ENCODE data around the gene DISC1.

Gene DISC1

DNA sequence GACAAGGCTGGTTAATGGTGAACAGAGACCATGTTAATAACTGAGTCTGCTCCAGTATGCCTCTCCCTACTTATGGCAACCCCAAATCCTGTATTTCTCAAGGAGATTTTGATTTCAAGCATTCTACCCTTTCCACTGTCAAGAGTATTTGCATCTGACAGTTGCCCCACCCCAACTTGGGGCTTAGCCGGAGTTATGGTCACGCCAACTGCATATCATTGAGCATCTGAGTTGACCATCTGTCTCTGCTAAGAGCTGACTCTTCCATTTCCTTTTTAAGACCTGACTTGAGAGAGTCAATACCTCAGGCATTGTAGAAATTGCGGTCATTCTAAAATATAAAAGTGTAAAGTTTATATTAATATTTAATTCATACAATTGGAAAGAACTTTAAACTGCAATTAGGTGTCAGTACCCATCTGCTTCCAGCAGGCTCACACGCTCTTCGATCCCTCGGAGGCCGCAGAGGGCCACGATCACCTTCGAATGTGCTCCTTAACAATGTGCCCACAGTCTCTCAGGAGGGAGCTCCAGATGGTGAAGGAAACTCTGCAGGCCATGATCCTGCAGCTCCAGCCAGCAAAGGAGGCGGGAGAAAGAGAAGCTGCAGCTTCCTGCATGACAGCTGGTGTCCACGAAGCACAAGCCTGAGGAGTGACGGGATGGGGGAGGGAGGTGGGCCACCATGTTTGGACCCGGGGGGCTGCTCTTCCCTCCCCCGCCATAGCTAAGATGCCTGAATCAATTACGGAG is 409.8 kb downstream of the DISC1 start:
- no peak for DNase-seq (ENCODE audit: low read depth)
- no peak for TF ChIP-seq CTCF (conservative IDR thresholded peaks at IDR 0.05; ENCODE audit: low read depth, low read length)
- H3K4me3 ChIP-seq (ENCODE audit: low read depth, low read length): no peak overlapping the region

DNA sequence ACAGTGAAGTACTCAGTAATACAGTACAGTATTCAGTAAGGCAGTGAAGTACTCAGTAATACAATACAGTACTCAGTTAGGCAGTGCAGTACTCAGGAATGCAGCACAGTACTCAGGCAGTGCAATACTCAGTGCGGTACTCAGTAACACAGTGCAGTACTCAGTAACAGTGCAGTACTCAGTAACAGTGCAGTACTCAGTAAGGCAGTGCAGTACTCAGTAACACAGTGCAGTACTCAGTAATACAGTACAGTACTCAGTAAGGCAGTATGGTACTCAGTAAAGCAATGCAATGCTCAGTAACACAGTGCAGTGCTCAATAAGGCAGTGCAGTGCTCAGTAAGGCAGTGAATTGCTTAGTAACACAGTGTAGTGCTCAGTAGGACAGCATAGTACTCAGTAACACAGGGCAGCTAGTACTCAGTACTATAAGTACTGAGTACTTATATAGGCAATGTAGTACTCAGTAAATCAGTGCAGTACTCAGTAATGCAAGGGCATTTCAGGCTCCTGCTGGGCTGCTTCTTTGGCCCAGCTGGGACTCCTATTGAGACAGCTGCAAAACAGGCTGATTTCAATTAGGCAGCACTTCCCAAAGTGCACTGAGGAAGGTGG is 411.3 kb downstream of the DISC1 start:
- H3K4me3 ChIP-seq (ENCODE audit: low read depth, low read length): no peak overlapping the region
- DNase-seq (ENCODE audit: low read depth): no peak
- TF ChIP-seq CTCF (conservative IDR thresholded peaks at IDR 0.05; ENCODE audit: low read depth, low read length): no peak

- peak; percentile 33 for DNase-seq (ENCODE audit: low read depth)
- TF ChIP-seq CTCF (conservative IDR thresholded peaks at IDR 0.05; ENCODE audit: low read depth, low read length): no peak
- H3K4me3 ChIP-seq (ENCODE audit: low read depth, low read length): no peak overlapping the region
Measured at GRCh38 chr1:232038706-232039677, 412.4 kb downstream of the DISC1 start.

DNA sequence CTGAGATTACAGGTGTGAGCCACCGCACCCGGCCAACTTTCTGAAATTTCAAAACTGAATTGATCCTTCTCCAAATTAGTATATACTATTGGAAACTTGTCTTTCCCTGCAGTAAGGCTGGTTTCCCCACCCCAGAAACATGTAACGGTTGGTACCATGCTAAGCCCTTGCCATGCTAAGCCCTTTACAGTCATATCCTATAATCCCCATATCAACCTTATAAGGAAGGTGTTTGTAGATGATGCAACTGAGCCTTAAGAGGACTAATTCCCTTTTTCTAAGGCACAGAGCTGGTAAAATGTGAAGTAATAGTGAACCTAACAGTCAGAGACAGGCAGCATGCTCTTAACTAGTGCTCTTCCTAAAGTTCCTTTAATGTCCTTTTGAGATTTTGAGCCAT is 413.7 kb downstream of the DISC1 start:
- no peak overlapping the region for H3K4me3 ChIP-seq (ENCODE audit: low read depth, low read length)
- DNase-seq (ENCODE audit: low read depth): no peak
- TF ChIP-seq CTCF (conservative IDR thresholded peaks at IDR 0.05; ENCODE audit: low read depth, low read length): no peak

DNA sequence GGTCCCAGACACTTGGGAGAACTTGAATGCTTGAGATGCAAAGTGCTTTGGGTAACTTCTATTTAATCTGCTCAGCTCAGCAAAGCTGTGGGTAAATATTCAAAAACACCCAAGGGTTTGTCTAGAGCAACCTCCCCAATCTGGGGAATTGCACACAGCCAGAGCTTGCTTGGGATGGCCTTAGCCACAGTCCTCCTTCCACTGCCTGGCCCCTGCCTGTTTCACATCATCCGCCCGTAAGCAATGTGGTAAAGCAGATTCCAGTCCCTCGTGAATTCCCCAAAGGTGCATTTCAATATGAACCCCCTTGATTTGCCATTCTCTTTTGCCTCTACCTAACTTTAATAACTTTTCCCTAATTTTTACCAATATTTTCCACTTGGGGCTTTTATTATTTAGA is 418.1 kb downstream of the DISC1 start:
- TF ChIP-seq CTCF (conservative IDR thresholded peaks at IDR 0.05; ENCODE audit: low read depth, low read length): no peak
- no peak overlapping the region for H3K4me3 ChIP-seq (ENCODE audit: low read depth, low read length)
- no peak for DNase-seq (ENCODE audit: low read depth)

DNA sequence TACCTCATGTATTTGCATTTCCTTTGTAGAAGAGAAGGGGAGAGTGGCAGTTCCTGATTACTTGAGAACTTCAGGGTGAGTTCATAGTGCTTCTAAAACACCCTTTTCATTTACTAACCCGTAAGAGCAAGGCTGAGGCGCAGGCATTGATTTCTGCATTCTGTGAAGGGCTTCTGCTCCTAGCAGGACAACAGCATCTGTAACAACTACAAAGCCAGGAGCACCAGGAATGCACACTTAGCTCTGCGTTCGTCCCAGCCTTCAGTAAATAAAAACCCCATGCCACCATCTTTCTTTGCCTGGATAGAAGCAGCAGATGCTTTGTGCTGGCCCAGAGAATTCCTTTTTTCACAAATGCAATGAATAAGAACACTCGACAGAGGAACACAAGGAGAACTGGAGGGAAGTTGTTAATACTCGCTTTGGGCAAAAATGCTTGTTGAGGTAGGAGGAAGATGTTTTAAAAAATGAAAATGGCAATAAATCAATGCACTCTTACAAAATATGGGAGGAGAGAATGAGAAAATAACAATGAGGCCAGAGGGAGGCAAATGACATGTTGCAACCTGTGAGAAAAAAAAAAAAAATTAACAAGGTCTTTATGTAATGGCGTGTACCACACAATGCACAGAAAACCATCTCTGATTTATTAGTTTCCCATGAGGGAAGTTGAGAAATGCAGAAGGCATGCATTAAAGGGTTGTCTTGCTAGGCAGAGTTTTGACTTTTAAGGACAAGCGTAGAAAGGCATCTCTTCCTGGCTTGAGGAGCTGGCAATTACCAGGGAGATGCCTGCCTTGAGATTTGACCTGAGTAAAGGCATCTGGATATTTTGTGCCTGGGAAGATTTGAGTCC is 418.8 kb downstream of the DISC1 start:
- H3K4me3 ChIP-seq (ENCODE audit: low read depth, low read length): no peak overlapping the region
- no peak for TF ChIP-seq CTCF (conservative IDR thresholded peaks at IDR 0.05; ENCODE audit: low read depth, low read length)
- no peak for DNase-seq (ENCODE audit: low read depth)
